HepG2 (cell line): Measurements from ENCODE around the gene TPP2. TPM values are rescaled to one million over a fixed set of nuclear protein-coding genes. Genes with fewer than 3 reads are reported as not detected.

ENCODE experiments used
- ATAC-seq: fragments of 200-7000 bp; cut with Tn5 transposase; 3 replicates; pipeline ENCODE4 v1.9.1; 2020; ENCODE audit warnings: mild to moderate bottlenecking, moderate library complexity
- BruUV-seq: library from RNA; stranded (reverse); fragments of 400-500 nt; replicated peaks from 2 replicates; lab custom pipeline; 2021; lab: Mats Ljungman, UMichigan
- CTCF ChIA-PET: fragments of 300-600 bp; formaldehyde crosslinking; extraction: SDS; loops from one replicate; lab custom pipeline; 2021; ENCODE audit warnings: low total read pairs, inconsistent platforms, low intra/inter-chr PET ratio; lab: Yijun Ruan, JAX
- POLR2A ChIA-PET: fragments of 350-600 bp; sonication (Branson Sonifier 250); formaldehyde crosslinking; loops from one replicate; lab custom pipeline; 2020; ENCODE audit warnings: antibody characterized with exemption, inconsistent platforms; lab: Yijun Ruan, JAX
- DNase-seq: peaks from one replicate; pipeline ENCODE4 v3.0.0-alpha.2; 2015; ENCODE audit warnings: low spot score
- FAIRE-seq: peaks from 3 replicates; lab custom pipeline; 2011; peaks lifted over from hg19 to GRCh38; lab: Jason Lieb, UNC
- H2AFZ ChIP-seq: one replicate; pipeline ENCODE4 v1.6.1; 2011; ENCODE audit warnings: low read length, inconsistent platforms
- H3K27ac ChIP-seq: fragments of 300-600 bp; 3 replicates; pipeline ENCODE4 v1.8.0; 2011; ENCODE audit warnings: mixed run types, mild to moderate bottlenecking, mixed read lengths, low read length, inconsistent platforms; ENCODE audit not compliant: insufficient read depth; ENCODE audit errors: extremely low read length
- H3K27me3 ChIP-seq, 2 experiments: fragments of 200-600 bp in 1 of 2; 2 replicates in 1 of 2; 3 replicates in 1 of 2; pipeline versions ENCODE4 v1.6.0 to v1.8.0; 2011; ENCODE audit warnings: low read length in 2 of 2, mild to moderate bottlenecking in 2 of 2, moderate library complexity in 2 of 2, inconsistent platforms in 1 of 2; ENCODE audit not compliant: insufficient read depth in 2 of 2, control insufficient read depth in 1 of 2
- H3K36me3 ChIP-seq, 2 experiments: fragments of 200-600 bp in 1 of 2; replicated peaks in 1 of 2; 2 replicates in 1 of 2; 3 replicates in 1 of 2; pipeline versions ENCODE4 v1.5.1 to v1.8.0; 2011; ENCODE audit warnings: low read length in 2 of 2, inconsistent platforms in 1 of 2; ENCODE audit not compliant: insufficient read depth in 2 of 2, control insufficient read depth in 1 of 2
- H3K4me1 ChIP-seq: 2 replicates; pipeline ENCODE4 v1.5.1; 2012; ENCODE audit warnings: low read length, inconsistent platforms; ENCODE audit not compliant: insufficient read depth
- H3K4me2 ChIP-seq: 2 replicates; pipeline ENCODE4 v1.6.0; 2011; ENCODE audit warnings: low read depth, low read length, inconsistent platforms
- H3K4me3 ChIP-seq, 3 experiments: fragments of 200-600 bp in 1 of 3; sonication (generic), shearing (Covaris generic) in 1 of 3; replicated peaks in 1 of 3; 2 replicates each; pipeline ENCODE4 v1.5.1; 2011 to 2016; ENCODE audit warnings: low read length in 3 of 3, inconsistent platforms in 2 of 3, low read depth in 2 of 3, mild to moderate bottlenecking in 2 of 3, control low read depth in 1 of 3, mixed read lengths in 1 of 3; ENCODE audit not compliant: insufficient read depth in 1 of 3
- H3K79me2 ChIP-seq: one replicate; pipeline ENCODE4 v1.6.1; 2011; ENCODE audit warnings: low read length, inconsistent platforms; ENCODE audit not compliant: insufficient read depth
- H3K9ac ChIP-seq: 2 replicates; pipeline ENCODE4 v1.6.0; 2011; ENCODE audit warnings: mild to moderate bottlenecking, low read depth, low read length, inconsistent platforms; ENCODE audit not compliant: insufficient read depth
- H3K9me3 ChIP-seq: 2 replicates; pipeline ENCODE4 v1.5.1; 2012; ENCODE audit warnings: mild to moderate bottlenecking, low read length
- H4K20me1 ChIP-seq: 2 replicates; pipeline ENCODE4 v1.6.0; 2011; ENCODE audit warnings: inconsistent platforms, mild to moderate bottlenecking, low read length, moderate library complexity; ENCODE audit not compliant: insufficient read depth
- CEBPB ChIP-seq: IDR thresholded peaks from 2 replicates; pipeline ENCODE4 v1.6.1; 2011; ENCODE audit warnings: low read depth, low read length, improper control_type of control experiment, borderline replicate concordance
- CHD2 ChIP-seq: IDR thresholded peaks from 2 replicates; pipeline ENCODE4 v1.6.1; 2011; ENCODE audit warnings: low read depth, low read length, improper control_type of control experiment
- HNF4G ChIP-seq, 2 experiments: sonication (generic) in 1 of 2; formaldehyde crosslinking in 1 of 2; IDR thresholded peaks; 2 replicates each; pipeline versions ENCODE4 v1.4.0 to v1.6.1; 2011 to 2020; ENCODE audit warnings: borderline replicate concordance in 2 of 2, low read depth in 2 of 2, mild to moderate bottlenecking in 2 of 2, low read length in 1 of 2, missing genetic modification reagents in 1 of 2, moderate library complexity in 1 of 2
- MTA1 ChIP-seq: sonication (generic); formaldehyde crosslinking; IDR thresholded peaks from 2 replicates; pipeline ENCODE4 v1.4.0; 2020; ENCODE audit warnings: missing genetic modification reagents, mild to moderate bottlenecking, borderline replicate concordance
- PHF20 ChIP-seq: sonication (generic); formaldehyde crosslinking; IDR thresholded peaks from 2 replicates; pipeline ENCODE4 v1.5.0; 2020; ENCODE audit warnings: mild to moderate bottlenecking, missing genetic modification reagents
- PHF21A ChIP-seq: sonication (generic); formaldehyde crosslinking; IDR thresholded peaks from 2 replicates; pipeline ENCODE4 v1.5.0; 2020; ENCODE audit warnings: mild to moderate bottlenecking, missing genetic modification reagents
- SIN3B ChIP-seq: fragments of 150-350 bp; IDR thresholded peaks from 2 replicates; pipeline ENCODE4 v1.6.1; 2014; ENCODE audit warnings: low read length
- TCF7 ChIP-seq: sonication (generic); IDR thresholded peaks from 2 replicates; pipeline ENCODE4 v1.6.1; 2016; ENCODE audit warnings: antibody characterized with exemption, low read depth
- TGIF2 ChIP-seq: IDR thresholded peaks from 2 replicates; pipeline ENCODE4 v1.6.1; 2016; ENCODE audit warnings: control low read depth, missing compliant biosample characterization
- ZC3H4 ChIP-seq: sonication (generic); formaldehyde crosslinking; IDR thresholded peaks from 2 replicates; pipeline ENCODE4 v1.4.0; 2020; ENCODE audit warnings: missing genetic modification reagents, borderline replicate concordance
- ZNF746 ChIP-seq: sonication (generic); formaldehyde crosslinking; IDR thresholded peaks from 2 replicates; pipeline ENCODE4 v1.8.0; 2022; ENCODE audit warnings: mild to moderate bottlenecking, missing genetic modification reagents
- ZNF788 ChIP-seq: sonication (generic); formaldehyde crosslinking; IDR thresholded peaks from 2 replicates; pipeline ENCODE4 v1.5.0; 2020; ENCODE audit warnings: mild to moderate bottlenecking, missing genetic modification reagents, borderline replicate concordance
- ZNF816 ChIP-seq: sonication (generic); formaldehyde crosslinking; IDR thresholded peaks from 2 replicates; pipeline ENCODE4 v1.8.0; 2022; ENCODE audit warnings: missing genetic modification reagents, mild to moderate bottlenecking, borderline replicate concordance
- WGBS: methylation state at CpG from one replicate; pipeline ENCODE4 v1.1.6; 2017; ENCODE audit warnings: low lambda C conversion rate; 5-methylcytosine and 5-hydroxymethylcytosine counted together
- in situ Hi-C: cut with HindIII; loops from 2 replicates; pipeline ENCODE4 v1.10.0; 2017; ENCODE audit warnings: low pct_unique_long_range_greater_than_20kb; ENCODE audit not compliant: extremely low pct_ligation_motif_present
- intact Hi-C: fragments of 100-400 bp; cut with micrococcal nuclease; formaldehyde crosslinking; loops from one replicate; pipeline ENCODE4 v1.10.0; 2022; ENCODE audit not compliant: unreplicated experiment
- polyA plus RNA-seq, 8 experiments: library from polyadenylated mRNA; depleted of rRNA in 3 of 8; stranded (reverse) in 7 of 8; unstranded in 1 of 8; fragments of >200 nt; fragmentation: Illumina TruSeq in 4 of 8; extraction: Trizol in 4 of 8; gene quantifications; 2 replicates each; pipeline versions ENCODE4 v1.2.1 to v1.2.3, GENCODE V29; 2011 to 2016; ENCODE audit warnings: low read depth in 4 of 8, missing spikeins in 1 of 8, mixed read lengths in 1 of 8; ENCODE audit not compliant: insufficient read depth in 1 of 8
- total RNA-seq, 5 experiments: library from RNA; depleted of rRNA; stranded (reverse); fragments of >200 nt; fragmentation: Illumina TruSeq; extraction: Trizol; gene quantifications; 2 replicates each; pipeline ENCODE4 v1.2.3, GENCODE V29; 2016; ENCODE audit warnings: low read depth in 1 of 5
- TF ChIP-seq, protein P1 (sequence below): sonication (generic); formaldehyde crosslinking; IDR thresholded peaks from 2 replicates; pipeline ENCODE4 v1.5.0; 2020; ENCODE audit warnings: missing genetic modification reagents
- TF ChIP-seq, protein P2 (sequence below): sonication (generic); formaldehyde crosslinking; IDR thresholded peaks from 2 replicates; pipeline ENCODE4 v1.8.1; 2023; ENCODE audit warnings: mild to moderate bottlenecking, missing genetic modification reagents, borderline replicate concordance
- TF ChIP-seq, protein P3 (sequence below): IDR thresholded peaks from 2 replicates; pipeline ENCODE4 v1.6.1; 2016; ENCODE audit warnings: mild to moderate bottlenecking, missing biosample characterization, missing genetic modification reagents
- TF ChIP-seq, protein P4 (sequence below): sonication (generic); formaldehyde crosslinking; conservative IDR thresholded peaks from 2 replicates; pipeline ENCODE4 v1.4.0; 2020; ENCODE audit warnings: missing genetic modification reagents

TPP2 gene
- total and polyA plus RNA-seq, 2 of the 13 experiments (the other 11 are each of a cell fraction or from before 2014, with no cell fraction given): 16.4 to 52.1 TPM

DNA sequence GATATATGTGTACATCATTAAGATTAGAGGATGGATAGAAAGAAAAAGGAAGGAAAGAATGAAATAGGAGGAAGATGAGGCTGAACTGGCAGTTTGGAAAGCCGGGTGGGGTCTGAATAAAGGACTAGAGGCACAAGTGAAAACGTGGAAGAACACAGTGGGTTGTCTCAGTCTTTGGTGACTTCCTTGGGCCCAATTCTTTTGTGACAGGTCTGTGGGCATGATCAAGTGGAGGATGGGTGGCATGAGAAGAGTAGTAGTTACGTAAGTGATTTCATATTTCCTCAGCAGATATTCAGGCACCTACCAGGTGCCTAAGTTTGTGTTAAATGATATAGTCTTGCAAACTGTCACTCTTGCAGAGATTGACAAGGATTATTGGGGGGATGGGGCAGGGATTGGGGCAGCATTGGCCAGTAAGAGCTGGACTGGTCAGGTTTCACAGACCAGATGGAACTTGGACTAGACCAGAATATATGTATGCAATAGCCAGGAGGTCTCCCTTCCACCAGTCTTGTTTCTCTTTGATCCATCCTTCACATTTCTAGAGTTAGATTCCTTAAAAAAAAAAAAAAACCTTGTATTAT lies 2.7 kb downstream of the TPP2 start (continued):
- TF ChIP-seq, protein P1, sequence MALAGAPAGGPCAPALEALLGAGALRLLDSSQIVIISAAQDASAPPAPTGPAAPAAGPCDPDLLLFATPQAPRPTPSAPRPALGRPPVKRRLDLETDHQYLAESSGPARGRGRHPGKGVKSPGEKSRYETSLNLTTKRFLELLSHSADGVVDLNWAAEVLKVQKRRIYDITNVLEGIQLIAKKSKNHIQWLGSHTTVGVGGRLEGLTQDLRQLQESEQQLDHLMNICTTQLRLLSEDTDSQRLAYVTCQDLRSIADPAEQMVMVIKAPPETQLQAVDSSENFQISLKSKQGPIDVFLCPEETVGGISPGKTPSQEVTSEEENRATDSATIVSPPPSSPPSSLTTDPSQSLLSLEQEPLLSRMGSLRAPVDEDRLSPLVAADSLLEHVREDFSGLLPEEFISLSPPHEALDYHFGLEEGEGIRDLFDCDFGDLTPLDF (CRISPR knock-in tag): no peak
- TF ChIP-seq HNF4G (IDR thresholded peaks at IDR 0.05; ENCODE audit: borderline replicate concordance, low read depth, low read length) (no peak), HNF4G (CRISPR knock-in tag; IDR thresholded peaks at IDR 0.05; ENCODE audit: borderline replicate concordance, low read depth) (no peak)

DNA sequence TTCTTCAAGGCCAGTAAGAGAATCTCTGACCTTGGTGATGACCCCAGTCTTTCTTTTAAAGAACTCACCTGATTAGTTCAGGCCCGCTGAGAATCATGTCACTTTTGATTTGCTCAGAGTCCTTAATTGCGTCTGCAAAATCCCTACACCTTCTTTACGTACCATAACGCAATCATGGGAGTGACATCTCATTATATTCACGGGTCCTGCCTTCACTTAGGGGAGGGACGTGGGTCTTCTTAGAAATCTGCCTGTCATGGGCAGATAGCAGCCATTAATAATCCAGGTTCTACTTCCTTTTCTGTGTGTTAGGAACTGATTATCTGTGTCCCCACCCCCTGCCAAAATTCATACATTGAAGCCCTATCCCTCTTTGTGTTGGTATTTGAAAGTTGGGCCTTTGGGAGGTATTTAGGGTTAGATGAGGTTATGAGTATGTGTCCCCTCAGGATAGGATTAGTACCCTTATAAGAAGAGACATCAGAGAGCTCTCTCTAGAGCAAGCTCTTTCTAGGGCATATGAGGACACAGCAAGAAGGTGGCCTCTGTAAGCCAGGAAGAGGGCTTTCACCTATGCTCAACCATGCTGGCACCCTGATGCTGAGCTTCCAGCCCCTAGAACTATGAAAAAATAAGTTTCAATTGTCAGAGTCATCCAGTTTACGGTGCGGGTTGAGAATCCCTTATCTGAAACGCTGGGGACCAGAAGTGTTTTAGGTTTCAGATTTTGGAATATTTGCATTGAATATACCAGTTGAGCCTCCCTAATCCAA lies 9.9 kb downstream of the TPP2 start:
- CTCF ChIA-PET: no interaction called here
- whole genome bisulfite sequencing: 97% methylated on average over 9 of the region's 9 CpGs
- FAIRE-seq (no peak), ATAC-seq (no peak), DNase-seq (no peak)
- Histone ChIP-seq H3K79me2 (peaks cover 34% of the 10 kb centered on the region), H3K27ac (no peak overlapping the region), H3K27me3 (no peaks in the 10 kb centered on the region), H3K4me1 (no peaks in the 10 kb centered on the region; the same call in 1 of the 2 replicates), H2AFZ (no peak overlapping the region), H3K4me2 (no peak overlapping the region), H3K9ac (no peak overlapping the region), H3K36me3 (peaks cover 21 to 63% of the 10 kb centered on the region in 2 experiments), H3K4me3 (no peak overlapping the region), H4K20me1 (peaks cover 3% of the 10 kb centered on the region; the same call in 1 of the 2 replicates), H3K9me3 (no peaks in the 10 kb centered on the region)
- POLR2A ChIA-PET: interaction anchor here (4.1 kb wide), 1 partner anchor 10 kb away, joined by 17 read pairs; the partner anchor contains the start of gene TPP2
- intact Hi-C loops: no loop called here
- no TSS peak for BruUV-seq
- in situ Hi-C loops: no loop called here
- TF ChIP-seq ZC3H4 (CRISPR knock-in tag): no peak
- no peak for TF ChIP-seq CHD2
- no peak for TF ChIP-seq ZNF788 (CRISPR knock-in tag)
- no peak for TF ChIP-seq SIN3B
- TF ChIP-seq PHF20 (CRISPR knock-in tag): no peak
- no peak for TF ChIP-seq MTA1
- TF ChIP-seq, protein P2, sequence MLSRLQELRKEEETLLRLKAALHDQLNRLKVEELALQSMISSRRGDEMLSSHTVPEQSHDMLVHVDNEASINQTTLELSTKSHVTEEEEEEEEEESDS (CRISPR knock-in tag): no peak
- no peak for TF ChIP-seq ZNF816 (CRISPR knock-in tag)
- TF ChIP-seq TGIF2: no peak
- TF ChIP-seq ZNF746 (CRISPR knock-in tag): no peak
- TF ChIP-seq, protein P3, sequence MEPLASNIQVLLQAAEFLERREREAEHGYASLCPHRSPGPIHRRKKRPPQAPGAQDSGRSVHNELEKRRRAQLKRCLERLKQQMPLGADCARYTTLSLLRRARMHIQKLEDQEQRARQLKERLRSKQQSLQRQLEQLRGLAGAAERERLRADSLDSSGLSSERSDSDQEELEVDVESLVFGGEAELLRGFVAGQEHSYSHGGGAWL (CRISPR knock-in tag): no peak
- TF ChIP-seq, protein P4, sequence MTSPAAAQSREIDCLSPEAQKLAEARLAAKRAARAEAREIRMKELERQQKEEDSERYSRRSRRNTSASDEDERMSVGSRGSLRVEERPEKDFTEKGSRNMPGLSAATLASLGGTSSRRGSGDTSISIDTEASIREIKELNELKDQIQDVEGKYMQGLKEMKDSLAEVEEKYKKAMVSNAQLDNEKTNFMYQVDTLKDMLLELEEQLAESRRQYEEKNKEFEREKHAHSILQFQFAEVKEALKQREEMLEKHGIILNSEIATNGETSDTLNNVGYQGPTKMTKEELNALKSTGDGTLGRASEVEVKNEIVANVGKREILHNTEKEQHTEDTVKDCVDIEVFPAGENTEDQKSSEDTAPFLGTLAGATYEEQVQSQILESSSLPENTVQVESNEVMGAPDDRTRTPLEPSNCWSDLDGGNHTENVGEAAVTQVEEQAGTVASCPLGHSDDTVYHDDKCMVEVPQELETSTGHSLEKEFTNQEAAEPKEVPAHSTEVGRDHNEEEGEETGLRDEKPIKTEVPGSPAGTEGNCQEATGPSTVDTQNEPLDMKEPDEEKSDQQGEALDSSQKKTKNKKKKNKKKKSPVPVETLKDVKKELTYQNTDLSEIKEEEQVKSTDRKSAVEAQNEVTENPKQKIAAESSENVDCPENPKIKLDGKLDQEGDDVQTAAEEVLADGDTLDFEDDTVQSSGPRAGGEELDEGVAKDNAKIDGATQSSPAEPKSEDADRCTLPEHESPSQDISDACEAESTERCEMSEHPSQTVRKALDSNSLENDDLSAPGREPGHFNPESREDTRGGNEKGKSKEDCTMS (CRISPR knock-in tag): no peak
- TF ChIP-seq TCF7: no peak
- no peak for TF ChIP-seq CEBPB
- no peak for TF ChIP-seq PHF21A (CRISPR knock-in tag)
